Endodermal cell (in vitro differentiated cells): ENCODE results near the gene NFIC. TPM values are rescaled to one million over a fixed set of nuclear protein-coding genes. Genes with fewer than 3 reads are reported as not detected.

ENCODE experiments used
- DNase-seq: peaks from one replicate; pipeline ENCODE4 v3.0.0-alpha.2; 2017
- H3K27ac ChIP-seq: 2 replicates; pipeline ENCODE4 v1.5.1; 2013; ENCODE audit warnings: mild to moderate bottlenecking, low read depth, low read length, moderate library complexity
- H3K27me3 ChIP-seq: 2 replicates; pipeline ENCODE4 v1.6.1; 2013; ENCODE audit warnings: mild to moderate bottlenecking, low read length, moderate library complexity; ENCODE audit not compliant: insufficient read depth, control insufficient read depth, poor library complexity, severe bottlenecking
- H3K36me3 ChIP-seq: 2 replicates; pipeline ENCODE4 v1.7.0; 2013; ENCODE audit warnings: mild to moderate bottlenecking, low read length, moderate library complexity; ENCODE audit not compliant: control insufficient read depth, insufficient read depth
- H3K4me1 ChIP-seq: one replicate; pipeline ENCODE4 v1.7.0; 2013; ENCODE audit warnings: low read length; ENCODE audit not compliant: control insufficient read depth, insufficient read depth
- H3K4me3 ChIP-seq: 2 replicates; pipeline ENCODE4 v1.5.1; 2013; ENCODE audit warnings: mild to moderate bottlenecking, low read length, moderate library complexity
- H3K9ac ChIP-seq: 2 replicates; pipeline ENCODE4 v1.6.1; 2013; ENCODE audit warnings: mild to moderate bottlenecking, low read length, moderate library complexity; ENCODE audit not compliant: poor library complexity, severe bottlenecking; ENCODE audit errors: extremely low read depth
- H3K9me3 ChIP-seq: 2 replicates; pipeline ENCODE4 v1.6.1; 2013; ENCODE audit warnings: mild to moderate bottlenecking, low read length, moderate library complexity; ENCODE audit not compliant: control insufficient read depth
- H3K27ac Mint-ChIP-seq: 2 replicates; pipeline ENCODE4 v1.8.0; 2020; ENCODE audit warnings: mixed read lengths
- H3K27me3 Mint-ChIP-seq: 2 replicates; pipeline ENCODE4 v1.8.0; 2021; ENCODE audit warnings: mild to moderate bottlenecking, mixed read lengths; ENCODE audit not compliant: insufficient read depth
- H3K36me3 Mint-ChIP-seq: 2 replicates; pipeline ENCODE4 v1.8.0; 2020; ENCODE audit warnings: low read depth, mixed read lengths
- H3K4me1 Mint-ChIP-seq: 2 replicates; pipeline ENCODE4 v1.8.0; 2020; ENCODE audit warnings: mixed read lengths
- H3K4me3 Mint-ChIP-seq: 2 replicates; pipeline ENCODE4 v1.8.0; 2020; ENCODE audit warnings: mild to moderate bottlenecking, moderate library complexity, mixed read lengths
- H3K9me3 Mint-ChIP-seq: 2 replicates; pipeline ENCODE4 v1.8.0; 2020; ENCODE audit warnings: mild to moderate bottlenecking, mixed read lengths
- WGBS, 2 experiments: methylation state at CpG; one replicate each; pipeline versions ENCODE4 v1.1.5 to v1.1.7; 2013; ENCODE audit warnings: missing lambda C conversion rate in 2 of 2, mixed read lengths in 1 of 2; ENCODE audit not compliant: insufficient coverage in 1 of 2, insufficient read length in 1 of 2; 5-methylcytosine and 5-hydroxymethylcytosine counted together
- total RNA-seq, 2 donors: library from RNA; stranded (reverse); fragmentation: NEBNext Ultra II Directional in 1 of 2; extraction: Animal tissue kit (Norgen Biotek cat#: 25700) in 1 of 2; gene quantifications; 2 replicates in 1 of 2; 3 replicates in 1 of 2; pipeline ENCODE4 v1.2.1, GENCODE V29; 2021
- TF ChIP-seq, protein P1 (sequence below): fragments of 200-600 bp; sonication (generic); conservative IDR thresholded peaks from 2 replicates; pipeline ENCODE4 v1.5.0; 2021; ENCODE audit warnings: antibody characterized with exemption, mild to moderate bottlenecking

NFIC gene
- total RNA-seq, 2 donors from 2014 or later: 5.2 to 6.6 TPM

DNA sequence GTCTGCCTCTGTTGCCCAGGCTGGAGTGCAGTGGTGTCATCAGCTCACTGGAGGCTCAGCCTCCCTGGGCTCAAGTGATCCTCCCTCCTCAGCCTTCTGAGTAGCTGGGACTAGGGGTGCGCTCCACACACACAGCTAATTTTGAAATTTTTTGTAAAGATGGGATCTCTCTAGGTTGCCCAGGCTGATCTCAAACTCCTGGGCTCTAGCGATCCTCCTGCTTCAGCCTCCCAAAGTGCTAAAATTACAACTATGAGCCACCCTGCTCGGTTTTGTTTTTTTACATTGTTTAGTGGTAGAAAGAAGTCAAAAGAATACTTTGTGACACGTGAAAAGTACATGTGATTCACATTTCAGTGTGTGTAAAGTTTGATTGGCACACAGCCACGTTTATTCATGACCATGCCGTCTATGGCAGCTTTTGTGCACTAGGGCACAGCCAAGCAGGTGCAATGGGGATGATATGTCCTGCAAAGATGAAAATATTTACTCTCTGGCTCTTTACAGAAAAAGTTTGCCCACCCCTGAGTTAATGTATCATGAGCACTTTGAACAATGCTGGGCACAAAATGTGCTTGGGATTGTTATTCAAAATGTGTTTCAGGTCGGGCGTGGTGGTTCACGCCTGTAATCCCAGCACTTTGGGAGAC lies 16.2 kb upstream of the NFIC start:
- Histone ChIP-seq H3K36me3 (no peaks in the 10 kb centered on the region), H3K4me1 (no peaks in the 10 kb centered on the region), H3K9me3 (no peaks in the 10 kb centered on the region), H3K27me3 (peaks cover 52% of the 10 kb centered on the region), H3K27ac (no peak overlapping the region), H3K9ac (no peak overlapping the region), H3K4me3 (no peak overlapping the region)
- Mint-ChIP-seq H3K27me3 (peaks cover 75% of the 10 kb centered on the region), H3K4me1 (no peaks in the 10 kb centered on the region), H3K9me3 (peaks cover 5% of the 10 kb centered on the region), H3K27ac (no peak overlapping the region), H3K4me3 (no peak overlapping the region), H3K36me3 (no peaks in the 10 kb centered on the region)
- 71 to 72% methylated on average over 8 to 9 of the region's 9 CpGs for WGBS, 2 experiments
- TF ChIP-seq, protein P1, sequence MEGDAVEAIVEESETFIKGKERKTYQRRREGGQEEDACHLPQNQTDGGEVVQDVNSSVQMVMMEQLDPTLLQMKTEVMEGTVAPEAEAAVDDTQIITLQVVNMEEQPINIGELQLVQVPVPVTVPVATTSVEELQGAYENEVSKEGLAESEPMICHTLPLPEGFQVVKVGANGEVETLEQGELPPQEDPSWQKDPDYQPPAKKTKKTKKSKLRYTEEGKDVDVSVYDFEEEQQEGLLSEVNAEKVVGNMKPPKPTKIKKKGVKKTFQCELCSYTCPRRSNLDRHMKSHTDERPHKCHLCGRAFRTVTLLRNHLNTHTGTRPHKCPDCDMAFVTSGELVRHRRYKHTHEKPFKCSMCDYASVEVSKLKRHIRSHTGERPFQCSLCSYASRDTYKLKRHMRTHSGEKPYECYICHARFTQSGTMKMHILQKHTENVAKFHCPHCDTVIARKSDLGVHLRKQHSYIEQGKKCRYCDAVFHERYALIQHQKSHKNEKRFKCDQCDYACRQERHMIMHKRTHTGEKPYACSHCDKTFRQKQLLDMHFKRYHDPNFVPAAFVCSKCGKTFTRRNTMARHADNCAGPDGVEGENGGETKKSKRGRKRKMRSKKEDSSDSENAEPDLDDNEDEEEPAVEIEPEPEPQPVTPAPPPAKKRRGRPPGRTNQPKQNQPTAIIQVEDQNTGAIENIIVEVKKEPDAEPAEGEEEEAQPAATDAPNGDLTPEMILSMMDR: no peak
- DNase-seq: no peak

DNA sequence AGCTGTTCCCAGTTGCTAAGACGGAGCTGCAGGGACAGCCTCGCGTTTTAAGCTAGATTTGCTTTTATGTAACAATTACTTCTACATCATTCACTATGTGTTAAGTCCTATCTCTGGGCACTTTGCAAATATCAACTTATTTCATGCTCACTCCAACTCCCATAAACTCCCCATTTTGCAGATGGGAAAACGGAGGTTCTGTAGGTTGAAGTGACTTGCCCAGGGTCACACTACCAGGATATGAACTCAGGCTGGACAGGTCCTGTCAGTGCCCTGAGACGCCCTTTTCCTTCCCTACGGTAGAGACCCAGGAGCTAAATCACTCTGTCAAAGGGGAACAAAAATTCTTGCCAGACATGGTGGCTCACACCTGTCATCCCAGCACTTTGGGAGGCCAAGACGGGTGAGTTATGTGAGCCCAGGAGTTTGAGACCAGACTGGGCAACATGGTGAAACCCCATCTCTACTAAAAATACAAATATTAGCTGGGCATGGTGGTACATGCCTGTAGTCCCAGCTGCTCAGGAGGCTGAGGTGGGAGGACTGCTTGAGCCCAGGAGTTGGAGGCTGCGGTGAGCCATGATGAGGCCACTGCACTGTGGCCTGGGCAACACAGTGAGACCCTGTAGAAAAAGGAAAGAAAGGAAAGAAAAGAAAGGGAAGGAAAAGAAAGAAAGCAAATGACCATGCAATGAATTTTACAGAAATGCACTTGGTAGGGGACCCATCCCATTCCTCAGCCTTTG lies 14.5 kb upstream of the NFIC start:
- Histone ChIP-seq H3K9me3 (no peaks in the 10 kb centered on the region), H3K27me3 (peaks cover 68% of the 10 kb centered on the region), H3K4me1 (no peaks in the 10 kb centered on the region), H3K27ac (no peak overlapping the region), H3K9ac (no peak overlapping the region), H3K36me3 (no peaks in the 10 kb centered on the region), H3K4me3 (no peak overlapping the region)
- no peak overlapping the region for H3K27ac Mint-ChIP-seq
- no peaks in the 10 kb centered on the region for H3K36me3 Mint-ChIP-seq
- H3K27me3 Mint-ChIP-seq: peaks cover 83% of the 10 kb centered on the region
- no peaks in the 10 kb centered on the region for H3K4me1 Mint-ChIP-seq
- TF ChIP-seq, protein P1: no peak
- H3K9me3 Mint-ChIP-seq: peaks cover 5% of the 10 kb centered on the region
- no peak for DNase-seq
- H3K4me3 Mint-ChIP-seq: no peak overlapping the region
- WGBS, 2 experiments: 64 to 71% methylated on average over 6 to 8 of the region's 8 CpGs

DNA sequence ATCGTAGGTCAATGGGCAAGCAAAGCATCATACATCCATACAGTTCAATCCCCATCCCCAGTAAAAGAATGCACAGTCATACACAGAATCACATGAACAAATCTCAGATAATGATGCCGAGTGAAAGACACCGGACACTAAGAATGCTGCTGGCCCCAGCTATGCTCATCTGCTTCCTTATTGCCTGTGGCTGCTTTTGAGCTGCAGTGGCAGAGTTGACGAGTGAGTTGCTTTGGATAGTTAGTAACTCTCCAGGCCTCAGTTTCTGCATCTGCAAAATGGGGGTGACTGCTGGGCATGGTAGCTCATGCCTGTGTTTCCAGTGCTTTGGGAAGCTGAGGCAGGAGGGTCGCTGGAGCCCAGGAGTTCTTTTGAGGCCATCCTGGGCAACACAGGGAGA lies 12.9 kb upstream of the NFIC start:
- Mint-ChIP-seq H3K36me3 (no peaks in the 10 kb centered on the region), H3K4me1 (peaks cover 5% of the 10 kb centered on the region), H3K27ac (no peak overlapping the region), H3K27me3 (peaks cover 90% of the 10 kb centered on the region), H3K9me3 (peaks cover 5% of the 10 kb centered on the region), H3K4me3 (no peak overlapping the region)
- TF ChIP-seq, protein P1: no peak
- Histone ChIP-seq H3K4me3 (no peak overlapping the region), H3K27me3 (peaks cover 81% of the 10 kb centered on the region), H3K9ac (no peak overlapping the region), H3K36me3 (no peaks in the 10 kb centered on the region), H3K27ac (no peak overlapping the region), H3K9me3 (no peaks in the 10 kb centered on the region), H3K4me1 (no peaks in the 10 kb centered on the region)
- 21 to 33% methylated on average over 4 to 5 of the region's 5 CpGs for WGBS, 2 experiments
- no peak for DNase-seq
